Activated T-helper 1 cell treated with anti-CD3 and anti-CD28 coated beads, Interleukin-2, amount 50 U/mL, for 16 hours (primary cell): ENCODE data around the gene YJU2.
"Not testable (repeated sequence)": the region's sequence is repeated elsewhere in the genome, so short reads cannot be mapped to it uniquely, and the experiment has no call there.

Experiments used
- DNase-seq, 2 donors: peaks; one replicate each; pipeline ENCODE4 v3.0.0-alpha.2; 2020; ENCODE audit warnings: low read depth in 1 of 2, low spot score in 1 of 2

The YJU2 gene

GRCh38 chr19:4246767-4247593, at the start of gene YJU2:
Gene YJU2 (plus strand): TSS chr19:4247080. CDS start chr19:4247147, 67 bp downstream.
- peak; percentile 91 to 95 for DNase-seq

DNA sequence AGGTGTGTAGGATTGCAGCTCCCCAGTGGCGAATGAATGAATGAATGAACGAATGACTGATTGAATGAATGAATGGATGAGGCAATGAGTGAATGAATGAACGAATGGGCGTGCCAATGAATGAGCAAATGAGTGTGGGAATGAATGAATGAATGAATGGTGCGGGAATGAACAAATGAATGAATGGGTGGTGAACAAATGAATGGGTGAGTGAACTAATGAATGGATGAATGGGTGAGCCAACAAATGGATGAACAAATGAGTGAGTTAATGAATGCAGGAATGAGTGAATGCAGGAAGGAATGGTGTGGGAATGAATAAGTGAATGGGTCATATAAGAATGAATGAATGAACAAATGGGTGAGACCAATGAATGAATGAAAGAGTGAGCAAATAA, 49.7 kb upstream of the YJU2 start:
- DNase-seq: no peak

- DNase-seq: no peak
Observed at GRCh38 chr19:4197625-4198466, 49.0 kb upstream of the YJU2 start.

DNA sequence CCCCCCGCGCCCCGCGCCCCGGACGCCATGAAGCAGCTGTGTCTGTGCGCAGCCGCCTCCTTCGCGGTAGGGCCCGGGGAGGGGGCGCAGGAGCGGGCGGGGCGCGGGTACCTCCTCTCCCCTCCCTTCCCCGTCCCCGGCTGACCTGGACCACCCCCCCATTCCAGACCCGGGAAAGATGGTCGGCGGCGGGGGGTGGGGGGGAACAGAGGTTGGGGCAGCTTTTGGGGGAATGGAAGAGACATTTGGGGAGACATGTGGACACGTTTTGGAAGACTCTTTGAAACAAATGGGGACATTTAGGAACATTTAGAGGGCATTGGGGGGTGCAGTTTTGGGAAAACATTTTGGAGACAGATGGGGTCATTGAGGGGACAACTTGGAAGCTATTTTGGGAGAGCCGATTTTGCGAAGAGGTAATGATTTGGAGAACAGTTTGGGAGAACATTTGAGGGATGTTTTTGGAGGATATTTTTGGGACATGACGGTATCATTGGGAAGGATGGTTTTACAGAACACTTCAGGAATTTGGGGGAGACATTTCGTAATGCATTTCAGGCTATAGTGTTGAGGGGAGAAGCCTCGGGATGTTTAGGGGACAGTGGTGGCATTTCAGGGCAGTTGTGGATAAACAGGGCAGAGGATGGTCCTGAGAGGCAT, 48.3 kb upstream of the YJU2 start:
- no peak for DNase-seq

DNA sequence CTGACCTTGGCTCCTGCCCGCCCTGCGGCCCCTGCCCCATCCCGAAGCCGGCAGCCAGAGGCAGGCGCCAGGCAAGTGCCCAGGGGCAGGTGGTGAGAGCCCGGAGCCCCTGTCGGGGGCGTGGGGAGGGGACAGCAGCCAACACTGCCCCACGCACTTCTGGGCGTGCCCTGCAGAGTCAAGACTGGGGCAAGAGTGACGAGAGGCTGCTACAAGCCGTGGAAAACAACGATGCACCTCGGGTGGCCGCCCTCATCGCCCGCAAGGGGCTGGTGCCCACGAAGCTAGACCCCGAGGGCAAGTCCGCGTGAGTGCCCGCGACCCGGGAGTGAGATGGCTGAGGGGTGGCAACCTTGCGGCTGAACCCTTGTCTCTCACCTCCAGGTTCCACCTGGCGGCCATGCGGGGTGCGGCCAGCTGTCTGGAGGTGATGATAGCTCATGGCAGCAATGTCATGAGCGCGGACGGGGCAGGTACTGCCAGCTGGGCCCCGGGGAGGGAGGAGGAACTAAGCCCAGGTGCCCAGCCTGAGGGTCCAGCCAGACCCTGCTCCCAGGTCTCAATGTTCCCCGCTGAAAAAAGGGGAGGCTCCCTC, 47.1 kb upstream of the YJU2 start:
- DNase-seq: no peak

DNA sequence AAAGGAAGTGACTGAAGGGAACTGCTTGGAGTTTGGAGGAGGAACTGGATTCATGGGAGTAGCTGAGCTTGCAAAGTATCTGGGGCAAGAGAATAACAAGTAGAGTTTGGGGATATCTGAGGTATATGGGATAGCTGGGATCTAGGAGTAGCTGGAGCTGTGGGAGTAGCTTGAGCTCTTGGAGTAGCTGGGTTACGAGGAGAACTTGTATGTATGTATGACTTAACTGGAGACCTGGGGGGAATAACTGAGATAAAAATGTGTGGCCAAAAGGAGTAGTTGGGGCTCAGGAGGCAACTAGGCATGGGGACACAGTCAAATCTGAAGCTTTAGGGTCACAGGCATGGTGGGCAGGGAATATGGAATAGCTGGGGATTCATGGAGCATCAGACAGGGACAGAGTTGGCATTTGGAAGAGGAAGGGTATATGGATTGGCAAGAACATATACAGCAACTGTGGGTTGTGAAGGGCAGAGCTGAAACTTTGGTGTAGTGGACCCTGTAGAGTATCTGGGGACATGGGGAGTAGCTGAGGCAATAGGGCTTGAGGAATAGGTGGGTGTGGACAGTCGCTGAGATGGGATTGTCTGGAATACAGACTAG, 45.8 kb upstream of the YJU2 start:
- no peak for DNase-seq

- no peak for DNase-seq
Observed at GRCh38 chr19:4201798-4202197, 45.1 kb upstream of the YJU2 start.

DNA sequence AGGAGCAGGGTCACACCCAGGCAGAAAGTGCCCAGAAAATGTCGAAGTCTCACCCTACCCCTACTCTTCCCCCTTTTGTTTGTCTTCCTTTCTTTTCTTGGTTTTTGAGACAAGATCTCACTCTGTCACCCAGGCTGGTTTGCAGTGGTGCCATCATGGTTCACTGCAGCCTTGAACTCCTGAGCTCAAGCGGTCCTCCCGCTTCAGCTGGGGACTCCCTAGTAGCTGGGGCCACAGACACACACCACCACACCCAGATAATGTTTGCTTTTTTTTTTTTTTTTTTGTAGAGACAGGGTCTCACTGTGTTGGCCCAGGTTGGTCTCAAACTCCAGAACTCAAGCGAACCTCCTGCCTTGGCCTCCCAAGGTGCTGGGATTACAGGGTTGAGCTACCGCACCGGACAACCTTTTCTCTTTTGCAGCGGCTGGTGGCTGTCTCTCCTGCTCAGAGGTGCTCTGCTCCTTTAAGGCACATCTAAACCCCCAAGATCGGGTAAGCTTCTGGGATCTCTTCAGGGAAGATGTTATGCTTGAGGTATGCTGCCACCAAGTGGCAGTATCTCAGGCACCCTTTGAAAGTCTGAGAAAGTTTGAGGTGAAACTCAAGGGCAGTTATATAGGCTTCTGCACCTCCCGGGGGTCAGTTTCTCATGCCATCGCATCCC, 39.9 kb upstream of the YJU2 start:
- DNase-seq: no peak

DNA sequence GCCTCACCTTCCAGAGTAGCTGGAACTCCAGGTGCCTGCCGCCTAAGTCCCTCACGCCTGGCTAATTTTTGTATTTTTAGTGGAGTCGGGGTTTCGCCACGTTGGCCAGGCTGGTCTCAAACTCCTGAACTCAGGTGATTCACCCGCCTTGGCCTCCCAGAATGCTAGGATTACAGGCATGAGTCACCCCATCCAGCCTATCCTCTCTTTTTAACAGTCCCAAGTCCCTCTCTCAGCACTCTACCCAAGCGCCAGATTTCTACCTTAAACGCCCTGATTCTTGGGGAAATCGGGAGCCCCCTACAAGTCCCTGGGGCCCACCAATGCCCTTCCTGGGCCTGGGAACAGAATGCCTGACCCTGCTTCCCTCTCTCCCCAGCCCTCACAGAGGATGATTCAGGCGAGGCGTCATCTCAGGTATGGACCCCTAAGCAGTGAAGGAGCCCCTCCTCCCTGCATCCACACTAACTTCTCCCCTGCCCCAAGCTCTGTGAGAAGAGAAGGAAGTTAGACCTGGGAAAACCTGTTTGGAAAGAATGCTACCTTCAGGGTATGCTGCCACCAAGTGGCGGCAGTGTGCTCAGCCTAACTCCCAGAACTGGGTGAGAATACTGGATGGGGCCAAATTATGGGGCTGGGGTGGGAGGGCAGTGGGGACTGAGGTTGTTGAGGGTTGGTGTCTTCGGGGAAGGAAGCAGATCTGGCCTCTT, 38.3 kb upstream of the YJU2 start:
- no peak for DNase-seq

DNA sequence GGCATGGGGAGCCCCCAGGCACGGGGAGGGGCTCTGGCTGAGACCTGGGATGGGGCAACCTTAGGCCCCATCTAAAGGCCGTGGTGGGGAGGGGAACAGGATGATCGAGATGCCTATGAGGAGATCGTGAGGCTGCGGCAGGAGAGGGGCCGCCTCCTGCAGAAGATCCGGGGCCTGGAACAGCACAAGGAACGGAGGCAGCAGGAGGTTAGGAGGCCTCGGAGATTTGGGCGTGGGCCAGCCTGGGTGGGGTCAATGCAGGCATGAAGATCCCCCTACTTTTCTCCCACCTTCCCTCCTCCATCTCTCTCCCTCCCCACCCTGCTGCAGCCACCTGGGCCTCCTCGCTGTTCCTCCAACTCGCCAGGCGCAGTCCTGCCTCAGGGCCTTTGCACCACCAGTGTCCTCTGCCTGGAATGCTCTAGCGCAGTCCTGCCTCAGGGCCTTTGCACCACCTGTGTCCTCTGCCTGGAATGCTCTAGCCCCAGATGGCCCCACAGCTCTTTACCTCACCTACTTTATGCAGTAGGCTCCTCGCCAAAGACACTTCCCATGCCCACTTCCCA, 36.6 kb upstream of the YJU2 start:
- DNase-seq: no peak

GRCh38 chr19:4213116-4213515, 33.8 kb upstream of the YJU2 start:
- no peak for DNase-seq

- no peak for DNase-seq
Observed at GRCh38 chr19:4215807-4216206, 31.1 kb upstream of the YJU2 start.

DNA sequence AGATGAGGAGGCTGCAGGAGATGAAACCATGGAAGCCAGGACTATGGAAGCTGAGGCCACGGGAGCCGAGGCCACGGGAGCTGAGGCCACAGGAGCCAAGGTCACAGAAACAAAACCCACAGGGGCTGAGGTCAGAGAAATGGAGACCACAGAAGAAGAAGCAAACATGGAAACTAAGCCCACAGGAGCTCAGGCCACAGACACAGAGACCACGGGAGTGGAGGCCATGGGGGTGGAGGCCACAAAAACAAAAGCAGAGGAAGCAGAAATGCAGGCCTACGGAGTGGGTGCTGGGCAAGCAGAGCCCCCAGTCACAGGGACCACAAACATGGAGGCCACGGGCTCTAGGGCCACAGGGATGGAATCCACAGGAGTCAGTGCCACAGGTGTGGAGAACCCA, 30.0 kb upstream of the YJU2 start:
- no peak for DNase-seq

- DNase-seq: no peak
Observed at GRCh38 chr19:4217429-4218264, 29.2 kb upstream of the YJU2 start.

DNA sequence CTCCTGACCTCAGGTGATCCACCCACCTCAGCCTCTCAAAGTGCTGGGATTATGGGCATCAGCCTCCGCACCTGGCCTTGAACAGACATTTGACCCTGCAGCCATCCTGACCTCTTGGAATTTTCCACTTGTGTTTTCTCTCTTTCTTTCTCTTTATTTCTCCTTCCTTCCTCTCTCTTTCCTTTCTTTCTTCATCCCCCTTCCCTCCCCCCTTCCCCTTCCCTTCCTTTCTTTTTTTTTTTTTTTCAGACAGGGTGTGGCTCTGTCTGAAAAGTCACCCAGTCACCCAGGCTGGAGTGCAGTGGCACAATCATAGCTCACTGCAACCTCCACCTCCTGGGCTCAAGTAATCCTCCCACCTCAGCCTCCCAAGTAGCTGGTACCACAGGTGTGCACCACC, 28.4 kb upstream of the YJU2 start:
- not testable (repeated sequence) for DNase-seq

- DNase-seq: no peak
Observed at GRCh38 chr19:4220188-4220587, 26.7 kb upstream of the YJU2 start.

- DNase-seq: no peak
Observed at GRCh38 chr19:4224470-4224869, 22.4 kb upstream of the YJU2 start.

DNA sequence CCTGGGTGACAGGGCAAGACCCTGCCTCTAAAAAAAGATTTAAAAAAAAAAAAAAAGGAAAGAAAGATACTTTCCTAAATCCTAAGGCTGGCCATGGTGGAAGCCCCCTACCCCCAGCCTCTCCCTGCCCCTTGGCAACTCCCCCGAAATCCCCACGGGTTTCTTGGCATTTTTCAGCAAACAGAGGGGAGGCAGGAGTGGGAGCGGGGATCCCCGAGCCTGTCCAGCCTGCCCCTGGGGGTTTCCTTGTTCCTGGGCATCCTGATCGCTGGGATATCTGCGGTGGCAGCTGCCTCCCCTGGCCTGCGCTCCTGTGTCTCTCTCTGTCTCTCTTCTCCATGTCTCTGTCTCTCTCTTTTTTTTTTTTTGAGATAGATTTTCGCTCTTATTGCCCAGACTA, 21.0 kb upstream of the YJU2 start:
- no peak for DNase-seq

- DNase-seq: no peak
Observed at GRCh38 chr19:4227771-4228170, 19.1 kb upstream of the YJU2 start.
